Measurements from ENCODE around the gene C2CD5. TPM values are rescaled to one million over a fixed set of nuclear protein-coding genes. Genes with fewer than 3 reads are reported as not detected.
A peak's percentile ranks its signal among the peaks of the same experiment; 100 is the strongest.

The C2CD5 gene
- total RNA-seq, 3 donors from 2014 or later, result 19.5 to 20.2 (median 19.8) TPM

DNA sequence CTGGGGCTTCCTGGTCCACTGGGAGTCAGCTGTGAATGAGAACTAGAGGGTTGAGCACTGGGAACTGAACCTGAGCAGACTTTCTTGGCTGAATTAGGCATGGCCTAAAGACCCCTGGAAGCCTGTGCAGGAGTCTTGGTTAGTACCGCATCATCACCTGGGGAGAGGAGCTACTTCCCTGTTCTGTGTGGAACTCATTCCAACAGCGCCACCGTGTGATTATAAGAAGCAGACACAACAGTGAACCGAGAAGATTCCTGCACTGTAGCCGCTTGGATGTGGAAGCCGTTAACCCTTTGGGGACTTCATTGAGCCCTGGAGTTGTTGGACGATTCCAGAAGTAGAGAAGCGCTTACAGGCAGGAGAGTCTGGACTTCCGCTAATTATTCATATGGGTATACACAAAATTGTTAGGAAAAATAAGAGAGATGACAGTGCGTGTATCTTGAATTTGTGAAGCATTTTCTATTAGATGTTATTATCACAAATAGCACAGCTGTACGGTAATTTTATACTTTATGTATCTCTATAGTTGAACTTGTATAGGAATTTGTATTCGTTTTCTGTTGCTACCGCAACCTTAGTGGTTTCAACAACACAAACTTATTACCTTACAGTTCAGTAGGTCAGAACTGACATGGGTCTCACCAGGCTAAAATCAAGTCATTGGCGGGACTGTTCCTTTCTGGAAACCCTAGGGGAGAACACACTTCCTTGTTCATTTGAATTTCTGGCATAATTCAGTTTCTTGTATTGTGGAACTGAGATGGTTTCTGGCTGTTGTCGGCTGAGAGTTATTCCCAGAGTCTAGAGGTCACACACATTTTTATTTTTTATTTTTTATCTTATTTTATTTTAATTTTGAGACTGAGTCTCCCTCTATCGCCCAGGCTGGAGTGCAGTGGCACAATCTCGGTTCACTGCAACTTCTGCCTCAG is 100.7 kb downstream of the C2CD5 start:
- H3K9me3 Mint-ChIP-seq, result no peaks in the 10 kb centered on the region
- H3K36me3 Mint-ChIP-seq (ENCODE audit: insufficient read depth), result peaks cover 2% of the 10 kb centered on the region
- H3K4me3 Mint-ChIP-seq, result no peak overlapping the region
- peak; percentile 99 for ATAC-seq
- no peaks in the 10 kb centered on the region for H3K27me3 Mint-ChIP-seq (ENCODE audit: low read depth)
- DNase-seq, result peak; percentile 50
- H3K4me1 Mint-ChIP-seq (ENCODE audit: low read depth), result peaks cover 10% of the 10 kb centered on the region

DNA sequence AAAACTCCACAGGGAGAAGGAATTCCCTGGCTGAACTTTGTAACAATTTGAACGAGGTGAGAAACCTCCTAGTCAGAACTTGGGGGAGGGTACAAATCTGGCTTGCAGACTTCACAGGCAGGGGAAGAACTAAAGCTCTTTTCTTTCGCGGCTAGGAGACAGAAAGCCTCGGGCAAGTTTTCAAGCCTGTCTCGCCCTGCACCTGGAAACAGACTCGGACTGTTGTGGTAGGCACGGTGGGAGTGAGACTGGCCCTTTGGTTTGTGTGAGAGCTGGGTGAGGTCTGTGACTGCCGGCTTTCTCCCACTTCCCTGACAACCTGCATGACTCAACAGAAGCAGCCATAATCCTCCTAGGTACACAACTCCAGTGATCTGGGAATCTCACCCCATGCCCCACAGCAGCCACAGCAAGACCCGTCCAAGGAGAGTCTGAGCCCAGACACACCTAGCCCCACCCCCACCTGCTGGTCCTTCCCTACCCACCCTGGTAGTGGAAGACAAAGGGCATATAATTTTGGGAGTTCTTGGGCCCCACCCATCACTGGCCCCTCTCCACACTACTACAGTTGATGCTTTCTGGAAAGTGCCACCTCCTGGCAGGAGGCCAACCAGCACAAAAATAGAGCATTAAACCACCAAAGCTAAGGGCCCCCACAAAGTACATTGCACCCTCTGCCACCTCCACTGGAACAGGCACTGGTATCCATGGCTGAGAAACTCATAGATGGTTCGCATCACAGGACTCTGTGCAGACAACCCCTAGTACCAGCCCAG is 107.1 kb downstream of the C2CD5 start:
- no peak for ATAC-seq
- Mint-ChIP-seq H3K4me1 (ENCODE audit: low read depth) (peaks cover 18% of the 10 kb centered on the region), H3K4me3 (no peak overlapping the region), H3K36me3 (ENCODE audit: insufficient read depth) (no peaks in the 10 kb centered on the region), H3K27me3 (ENCODE audit: low read depth) (no peaks in the 10 kb centered on the region), H3K9me3 (peaks cover 3% of the 10 kb centered on the region)
- no peak for DNase-seq

DNA sequence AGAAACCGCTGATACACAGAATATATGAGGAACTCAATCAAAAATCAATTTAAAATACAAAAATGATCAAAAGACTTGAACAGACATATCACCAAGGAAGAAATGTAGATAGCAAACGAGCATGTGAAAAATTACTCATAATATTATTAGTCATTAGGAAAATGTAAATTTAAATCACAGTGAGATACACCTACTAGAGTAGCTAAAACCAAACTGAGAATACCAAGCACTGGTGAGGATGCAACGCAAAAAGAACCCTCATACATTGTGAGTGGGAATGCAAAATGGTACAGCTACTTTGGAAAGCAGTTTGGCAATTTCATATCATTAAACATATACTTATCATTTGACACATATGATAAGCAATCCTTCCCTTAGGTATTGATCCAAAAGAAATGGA is 108.8 kb downstream of the C2CD5 start:
- ATAC-seq, result peak in 1 of 2 donors; percentile 28
- peaks cover 3% of the 10 kb centered on the region for H3K9me3 Mint-ChIP-seq

DNA sequence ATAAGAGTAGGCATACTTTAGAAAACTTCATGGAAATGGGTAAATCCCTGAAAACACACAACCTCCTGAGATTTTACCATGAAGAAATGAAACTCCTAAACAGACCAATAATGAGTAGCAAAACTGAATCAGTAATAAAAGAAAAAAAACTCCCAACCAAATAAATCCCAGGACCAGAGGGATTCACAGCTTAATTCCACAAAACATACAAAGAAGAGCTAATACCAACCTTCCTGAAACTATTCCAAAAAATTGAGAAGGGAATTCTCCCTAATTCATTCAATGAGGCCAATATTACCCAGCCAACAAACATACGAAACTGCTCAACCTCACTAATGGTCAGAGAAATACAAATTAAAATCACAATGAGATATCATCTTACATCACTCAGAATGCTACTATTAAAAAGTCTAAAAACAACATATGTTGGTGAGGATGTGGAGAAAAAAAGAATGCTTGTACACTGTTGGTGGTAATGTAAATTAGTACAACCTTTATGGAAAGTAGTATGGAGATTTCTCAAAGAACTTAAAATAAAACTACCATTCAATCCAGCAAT is 112.6 kb downstream of the C2CD5 start:
- no peak for ATAC-seq
- no peaks in the 10 kb centered on the region for H3K36me3 Mint-ChIP-seq (ENCODE audit: insufficient read depth)
- peaks cover 15% of the 10 kb centered on the region for H3K4me1 Mint-ChIP-seq (ENCODE audit: low read depth)
- DNase-seq, result no peak
- H3K27me3 Mint-ChIP-seq (ENCODE audit: low read depth), result no peaks in the 10 kb centered on the region
- no peaks in the 10 kb centered on the region for H3K9me3 Mint-ChIP-seq
- peak overlapping the region; percentile 53 for H3K4me3 Mint-ChIP-seq

More for the DNA sequence above, 108.8 kb downstream of the C2CD5 start:
- H3K36me3 Mint-ChIP-seq (ENCODE audit: insufficient read depth), result no peaks in the 10 kb centered on the region
- H3K4me1 Mint-ChIP-seq (ENCODE audit: low read depth), result peaks cover 24% of the 10 kb centered on the region
- no peak overlapping the region for H3K4me3 Mint-ChIP-seq
- no peak for DNase-seq
- no peaks in the 10 kb centered on the region for H3K27me3 Mint-ChIP-seq (ENCODE audit: low read depth)

DNA sequence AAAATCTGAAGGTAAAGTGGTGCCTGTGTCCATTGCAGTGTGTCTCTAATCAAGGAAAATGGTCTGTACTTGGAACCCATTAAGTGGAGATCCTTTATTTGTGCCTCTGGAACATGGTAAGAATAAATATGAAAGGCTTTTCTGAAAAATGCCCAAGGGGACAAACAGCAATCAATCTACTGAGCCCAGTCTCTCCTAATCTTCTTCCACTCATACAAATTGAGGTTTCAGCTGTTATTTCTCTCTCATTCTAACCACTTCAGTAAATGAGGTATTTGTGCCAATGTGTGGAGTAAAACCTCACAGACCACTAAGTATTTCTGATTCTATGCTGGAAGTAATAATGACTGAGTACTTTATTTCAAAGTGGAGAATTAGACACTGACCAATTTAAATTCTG is 127.5 kb downstream of the C2CD5 start:
- H3K4me1 Mint-ChIP-seq (ENCODE audit: low read depth), result peaks cover 12% of the 10 kb centered on the region
- no peak for ATAC-seq
- H3K36me3 Mint-ChIP-seq (ENCODE audit: insufficient read depth), result peaks cover 1% of the 10 kb centered on the region
- H3K27me3 Mint-ChIP-seq (ENCODE audit: low read depth), result peaks cover 2% of the 10 kb centered on the region
- no peak overlapping the region for H3K4me3 Mint-ChIP-seq
- H3K9me3 Mint-ChIP-seq, result no peaks in the 10 kb centered on the region
- DNase-seq, result no peak

DNA sequence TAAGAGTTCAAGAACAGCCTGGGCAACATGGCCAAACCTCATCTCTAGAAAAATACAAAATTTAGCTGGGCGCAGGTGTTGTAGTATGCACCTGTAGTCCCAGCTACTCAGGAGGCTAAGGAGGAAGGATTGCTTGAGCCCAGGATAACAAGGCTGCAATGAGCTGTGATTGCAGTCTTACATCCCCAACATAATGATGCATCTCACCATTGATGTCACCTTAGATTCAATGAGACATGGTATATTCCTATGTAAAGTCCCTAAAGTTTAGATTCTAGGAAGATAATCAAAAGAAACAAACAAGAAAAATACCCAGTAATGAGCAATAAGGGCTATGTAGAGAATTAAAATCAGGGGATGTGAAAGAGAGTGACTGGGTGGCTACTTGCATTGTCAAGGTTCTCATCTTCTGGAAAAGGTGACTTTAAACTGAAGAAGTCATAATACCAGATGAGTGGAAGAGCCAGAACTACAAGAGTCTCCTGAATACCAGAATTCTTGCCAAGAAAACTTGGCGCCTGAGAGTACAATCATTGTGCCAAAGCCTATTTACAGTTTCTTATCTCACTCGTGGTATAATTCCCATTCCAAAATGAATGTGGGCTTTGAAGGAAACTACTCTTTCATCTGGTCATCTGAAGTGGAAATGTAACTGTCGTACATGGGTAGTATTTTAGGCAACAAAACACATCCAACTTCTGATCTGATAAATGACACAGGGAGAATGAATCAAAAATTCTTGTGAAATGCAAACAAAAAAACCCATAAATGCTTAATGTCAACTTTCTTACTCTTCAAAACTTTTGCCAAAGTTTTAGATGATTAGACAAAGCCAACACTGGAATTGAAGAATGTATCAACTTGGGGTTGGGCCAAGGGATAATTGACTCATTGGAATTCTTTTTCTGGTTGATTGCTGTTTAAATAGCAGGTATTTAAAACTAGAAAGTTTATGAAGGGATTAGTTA is 128.7 kb downstream of the C2CD5 start:
- H3K9me3 Mint-ChIP-seq, result no peaks in the 10 kb centered on the region
- peaks cover 2% of the 10 kb centered on the region for H3K27me3 Mint-ChIP-seq (ENCODE audit: low read depth)
- peaks cover 1% of the 10 kb centered on the region for H3K36me3 Mint-ChIP-seq (ENCODE audit: insufficient read depth)
- DNase-seq (no peak), ATAC-seq (peak; percentile 32 to 46)
- peaks cover 17% of the 10 kb centered on the region for H3K4me1 Mint-ChIP-seq (ENCODE audit: low read depth)
- peak overlapping the region; percentile 6 for H3K4me3 Mint-ChIP-seq

DNA sequence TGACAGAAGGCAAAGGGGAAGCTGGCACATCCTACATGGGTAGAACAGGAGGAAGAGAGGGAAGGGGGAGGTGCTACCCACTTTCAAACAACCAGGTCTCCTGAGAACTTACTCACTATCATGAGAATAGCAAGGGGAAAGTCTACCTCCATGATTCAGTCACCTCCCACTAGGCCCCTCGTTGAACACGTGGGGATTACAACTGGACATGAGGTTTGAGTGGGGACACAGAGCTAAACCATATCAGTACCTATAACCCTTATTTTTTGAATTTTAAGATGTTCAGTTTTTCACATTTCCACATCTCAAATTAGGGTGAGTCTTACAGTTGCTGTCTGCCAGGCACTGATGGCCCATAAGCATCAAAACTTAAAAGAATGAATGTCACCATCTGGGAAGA is 129.6 kb downstream of the C2CD5 start:
- H3K36me3 Mint-ChIP-seq (ENCODE audit: insufficient read depth), result peaks cover 1% of the 10 kb centered on the region
- ATAC-seq (no peak), DNase-seq (no peak)
- no peak overlapping the region for H3K4me3 Mint-ChIP-seq
- peaks cover 2% of the 10 kb centered on the region for H3K27me3 Mint-ChIP-seq (ENCODE audit: low read depth)
- no peaks in the 10 kb centered on the region for H3K9me3 Mint-ChIP-seq
- peaks cover 22% of the 10 kb centered on the region for H3K4me1 Mint-ChIP-seq (ENCODE audit: low read depth)

DNA sequence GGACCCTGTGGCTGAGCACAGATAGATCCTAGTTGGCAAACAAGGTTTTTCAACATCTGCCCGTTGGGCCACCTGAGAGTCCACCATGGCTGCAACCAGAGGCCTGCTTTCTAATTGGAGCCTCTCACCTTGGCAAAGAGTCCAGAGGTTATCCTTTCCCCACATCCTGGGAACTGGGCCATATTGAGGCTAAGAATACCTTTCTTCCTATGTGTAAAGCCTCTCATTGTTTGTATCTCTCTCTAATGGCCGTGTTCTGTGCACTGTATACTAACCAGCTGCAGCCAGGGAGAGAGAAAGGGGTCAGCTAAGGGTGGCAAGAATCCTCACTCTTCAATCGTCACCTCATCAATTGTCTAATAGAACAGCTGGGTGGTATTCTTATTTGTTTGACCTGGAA is 130.8 kb downstream of the C2CD5 start:
- Mint-ChIP-seq H3K9me3 (no peaks in the 10 kb centered on the region), H3K27me3 (ENCODE audit: low read depth) (peaks cover 2% of the 10 kb centered on the region), H3K36me3 (ENCODE audit: insufficient read depth) (peaks cover 1% of the 10 kb centered on the region), H3K4me1 (ENCODE audit: low read depth) (peaks cover 32% of the 10 kb centered on the region), H3K4me3 (no peak overlapping the region)
- DNase-seq (no peak), ATAC-seq (no peak)

DNA sequence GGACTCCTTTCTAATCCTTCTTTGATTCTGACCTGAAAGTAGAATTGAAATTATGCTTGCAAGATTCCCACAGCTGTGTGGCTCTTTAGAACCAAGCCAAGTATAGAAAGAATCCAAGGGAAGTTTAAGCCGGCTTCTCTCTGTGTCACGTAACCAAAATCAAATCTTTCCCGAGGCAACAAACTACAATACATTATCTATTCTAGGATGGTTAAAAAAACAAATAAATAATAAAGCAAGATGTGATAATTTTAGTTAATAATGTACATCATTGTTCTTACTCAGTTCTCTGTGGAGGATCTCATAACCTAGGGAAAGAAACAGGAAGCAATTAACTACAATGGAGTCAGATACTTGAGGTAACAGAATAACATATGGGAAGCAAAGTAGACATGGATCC is 131.8 kb downstream of the C2CD5 start:
- Mint-ChIP-seq H3K4me1 (ENCODE audit: low read depth) (peaks cover 36% of the 10 kb centered on the region), H3K36me3 (ENCODE audit: insufficient read depth) (peaks cover 1% of the 10 kb centered on the region), H3K4me3 (no peak overlapping the region), H3K27me3 (ENCODE audit: low read depth) (peaks cover 2% of the 10 kb centered on the region), H3K9me3 (no peaks in the 10 kb centered on the region)
- ATAC-seq (no peak), DNase-seq (no peak)

DNA sequence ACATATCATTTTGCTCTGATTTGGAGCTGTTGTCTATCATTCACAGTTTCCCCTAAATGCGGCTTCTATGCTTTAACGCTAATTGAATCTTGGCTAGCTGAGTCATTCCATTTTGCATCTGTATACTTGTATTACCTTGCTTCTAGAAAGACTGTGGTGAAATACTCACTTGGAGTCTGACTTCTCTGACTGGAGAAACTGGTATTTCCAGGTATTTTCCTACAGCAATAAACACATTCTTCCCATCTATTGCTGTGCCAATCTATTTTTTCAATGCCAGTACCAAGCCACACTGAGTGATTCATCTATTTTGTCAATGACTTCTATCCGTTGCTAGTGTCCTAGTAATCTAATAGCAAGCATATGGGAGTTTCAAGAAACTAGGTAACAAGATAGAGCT is 133.9 kb downstream of the C2CD5 start:
- H3K9me3 Mint-ChIP-seq, result no peaks in the 10 kb centered on the region
- no peaks in the 10 kb centered on the region for H3K27me3 Mint-ChIP-seq (ENCODE audit: low read depth)
- H3K36me3 Mint-ChIP-seq (ENCODE audit: insufficient read depth), result no peaks in the 10 kb centered on the region
- ATAC-seq (peak in 1 of 2 donors; percentile 22), DNase-seq (no peak)
- H3K4me3 Mint-ChIP-seq, result peak overlapping the region; percentile 74
- peaks cover 30% of the 10 kb centered on the region for H3K4me1 Mint-ChIP-seq (ENCODE audit: low read depth)

DNA sequence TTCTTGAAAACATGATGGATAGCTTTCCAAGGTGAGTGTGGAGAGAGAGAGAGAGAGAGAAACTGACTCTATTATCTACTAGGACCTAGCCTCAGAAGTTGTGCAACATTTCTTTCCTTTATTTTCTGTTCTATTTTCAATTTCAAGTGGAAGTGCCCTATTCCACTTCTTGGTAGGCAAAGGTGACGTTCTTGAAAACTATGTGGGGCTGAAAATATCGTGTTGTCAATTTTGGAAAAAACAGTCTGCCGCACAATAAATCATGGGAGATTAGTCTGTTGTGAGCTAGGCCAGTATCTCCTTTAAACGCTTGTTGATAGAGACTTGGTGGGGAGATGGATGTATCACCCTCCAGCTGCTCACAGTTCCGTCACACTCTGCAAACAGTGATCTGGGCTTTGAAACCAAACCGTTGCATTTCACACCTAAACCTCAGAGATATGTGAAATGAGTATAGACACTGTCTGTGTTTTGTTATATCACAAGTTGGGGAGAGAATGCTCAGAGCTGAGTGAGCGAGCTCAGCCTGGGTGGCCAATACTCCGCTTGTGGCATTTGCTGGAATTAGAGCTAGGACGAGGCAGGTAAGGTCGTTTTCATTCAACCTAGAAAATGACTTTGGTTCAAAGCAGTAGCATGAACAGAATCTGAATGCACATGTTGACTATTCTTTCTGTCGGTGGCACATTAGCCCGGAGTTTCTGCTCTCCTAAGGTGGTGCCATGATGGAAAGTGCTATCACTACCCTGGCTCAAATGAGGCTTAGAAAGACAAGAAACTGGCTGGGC is 134.8 kb downstream of the C2CD5 start:
- Mint-ChIP-seq H3K9me3 (no peaks in the 10 kb centered on the region), H3K4me3 (peak overlapping the region; percentile 74), H3K36me3 (ENCODE audit: insufficient read depth) (no peaks in the 10 kb centered on the region), H3K4me1 (ENCODE audit: low read depth) (peaks cover 30% of the 10 kb centered on the region), H3K27me3 (ENCODE audit: low read depth) (no peaks in the 10 kb centered on the region)
- ATAC-seq (peak; percentile 90 to 92), DNase-seq (peak; percentile 21)

DNA sequence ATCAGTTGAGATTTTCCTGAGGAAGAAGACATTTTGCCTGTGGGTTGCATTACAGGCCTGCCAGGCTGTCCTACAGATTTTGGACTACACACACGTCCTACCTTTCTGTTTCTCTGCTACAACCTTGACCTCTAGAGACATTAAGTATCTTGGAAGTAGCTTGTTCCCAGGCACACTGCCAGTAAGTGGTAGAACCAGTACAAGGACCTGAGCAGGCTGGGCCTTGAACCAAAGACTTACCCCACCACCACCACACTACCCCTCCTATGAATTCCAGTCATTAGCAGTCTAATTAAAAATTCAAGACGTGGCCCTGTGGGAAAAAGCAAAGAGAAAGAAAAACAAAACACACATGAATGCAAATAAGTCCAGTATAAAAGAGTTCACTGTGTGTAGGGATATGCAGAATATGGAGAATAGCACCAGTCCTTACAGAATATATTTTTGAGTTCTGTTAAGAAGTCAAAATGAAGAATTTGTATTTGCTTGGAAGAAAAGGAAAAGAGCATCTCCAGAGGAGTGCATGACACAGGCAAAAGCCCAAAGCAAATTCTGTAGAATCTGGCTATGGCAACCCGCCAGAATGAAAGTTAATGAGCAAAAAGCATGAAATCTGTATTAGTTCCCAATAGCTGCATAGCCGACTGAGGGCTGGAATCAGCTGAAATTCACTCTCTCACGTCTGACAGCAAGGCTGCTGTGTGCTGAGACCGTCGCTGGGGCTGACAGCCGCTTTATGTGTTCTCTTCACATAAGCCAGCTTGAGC is 135.5 kb downstream of the C2CD5 start:
- Mint-ChIP-seq H3K27me3 (ENCODE audit: low read depth) (no peaks in the 10 kb centered on the region), H3K9me3 (no peaks in the 10 kb centered on the region), H3K36me3 (ENCODE audit: insufficient read depth) (no peaks in the 10 kb centered on the region), H3K4me3 (peak overlapping the region; percentile 74), H3K4me1 (ENCODE audit: low read depth) (peaks cover 30% of the 10 kb centered on the region)
- ATAC-seq (peak in 1 of 2 donors; percentile 6), DNase-seq (no peak)
